HepG2 (cell line): Measurements from ENCODE around the gene BLMH. TPM values are rescaled to one million over a fixed set of nuclear protein-coding genes. Genes with fewer than 3 reads are reported as not detected.

Source experiments
- E2F1 ChIP-seq: sonication (generic); formaldehyde crosslinking; IDR thresholded peaks from 2 replicates; pipeline ENCODE4 v1.5.0; 2020; ENCODE audit warnings: missing genetic modification reagents
- E2F2 ChIP-seq: sonication (generic); formaldehyde crosslinking; IDR thresholded peaks from 2 replicates; pipeline ENCODE4 v1.4.0; 2020; ENCODE audit warnings: missing genetic modification reagents, borderline replicate concordance
- ERF ChIP-seq: IDR thresholded peaks from 2 replicates; pipeline ENCODE4 v1.6.1; 2018; ENCODE audit warnings: missing biosample characterization, missing genetic modification reagents
- GATAD2A ChIP-seq: IDR thresholded peaks from 2 replicates; pipeline ENCODE4 v1.6.1; 2016
- ISL2 ChIP-seq: sonication (generic); formaldehyde crosslinking; IDR thresholded peaks from 2 replicates; pipeline ENCODE4 v1.5.0; 2020; ENCODE audit warnings: missing genetic modification reagents
- KDM2A ChIP-seq: sonication (generic); formaldehyde crosslinking; IDR thresholded peaks from 2 replicates; pipeline ENCODE4 v1.4.0; 2020; ENCODE audit warnings: low read depth, missing genetic modification reagents, borderline replicate concordance
- MED8 ChIP-seq: sonication (generic); formaldehyde crosslinking; IDR thresholded peaks from 2 replicates; pipeline ENCODE4 v1.8.1; 2023; ENCODE audit warnings: mild to moderate bottlenecking, missing genetic modification reagents; ENCODE audit not compliant: insufficient replicate concordance
- MEIS1 ChIP-seq: sonication (generic); formaldehyde crosslinking; IDR thresholded peaks from 2 replicates; pipeline ENCODE4 v1.9.0; 2021; ENCODE audit warnings: mild to moderate bottlenecking, missing genetic modification reagents, moderate library complexity, borderline replicate concordance
- NRL ChIP-seq: sonication (generic); formaldehyde crosslinking; IDR thresholded peaks from 2 replicates; pipeline ENCODE4 v1.5.0; 2020; ENCODE audit warnings: missing genetic modification reagents, mild to moderate bottlenecking, moderate library complexity, borderline replicate concordance
- TARDBP ChIP-seq: sonication (generic); formaldehyde crosslinking; IDR thresholded peaks from 2 replicates; pipeline ENCODE4 v1.8.0; 2022; ENCODE audit warnings: mild to moderate bottlenecking, missing genetic modification reagents
- TOPORS ChIP-seq: sonication (generic); formaldehyde crosslinking; IDR thresholded peaks from 2 replicates; pipeline ENCODE4 v1.8.0; 2023; ENCODE audit warnings: mild to moderate bottlenecking, missing genetic modification reagents
- UBTF ChIP-seq: sonication (generic); formaldehyde crosslinking; IDR thresholded peaks from 2 replicates; pipeline ENCODE4 v1.4.0; 2020; ENCODE audit warnings: mild to moderate bottlenecking, missing genetic modification reagents
- ZHX1 ChIP-seq: sonication (generic); formaldehyde crosslinking; IDR thresholded peaks from 2 replicates; pipeline ENCODE4 v1.8.1; 2022; ENCODE audit warnings: low read depth, mild to moderate bottlenecking, missing genetic modification reagents
- ZKSCAN8 ChIP-seq: IDR thresholded peaks from 2 replicates; pipeline ENCODE4 v1.6.1; 2016; ENCODE audit warnings: borderline replicate concordance, missing genetic modification reagents, missing compliant biosample characterization
- ZNF337 ChIP-seq: sonication (generic); formaldehyde crosslinking; IDR thresholded peaks from 2 replicates; pipeline ENCODE4 v1.5.1; 2020; ENCODE audit warnings: missing genetic modification reagents, low read depth, mild to moderate bottlenecking, borderline replicate concordance
- ZNF629 ChIP-seq: sonication (generic); formaldehyde crosslinking; conservative IDR thresholded peaks from 2 replicates; pipeline ENCODE4 v1.5.0; 2020; ENCODE audit warnings: missing genetic modification reagents
- ZNF644 ChIP-seq: IDR thresholded peaks from 2 replicates; pipeline ENCODE4 v1.6.1; 2016; ENCODE audit warnings: low read depth
- ZNF770 ChIP-seq: sonication (generic); formaldehyde crosslinking; IDR thresholded peaks from 2 replicates; pipeline ENCODE4 v1.5.0; 2020; ENCODE audit warnings: mild to moderate bottlenecking, missing genetic modification reagents
- polyA plus RNA-seq, 8 experiments: library from polyadenylated mRNA; depleted of rRNA in 3 of 8; stranded (reverse) in 7 of 8; unstranded in 1 of 8; fragments of >200 nt; fragmentation: Illumina TruSeq in 4 of 8; extraction: Trizol in 4 of 8; gene quantifications; 2 replicates each; pipeline versions ENCODE4 v1.2.1 to v1.2.3, GENCODE V29; 2011 to 2016; ENCODE audit warnings: low read depth in 4 of 8, missing spikeins in 1 of 8, mixed read lengths in 1 of 8; ENCODE audit not compliant: insufficient read depth in 1 of 8
- total RNA-seq, 5 experiments: library from RNA; depleted of rRNA; stranded (reverse); fragments of >200 nt; fragmentation: Illumina TruSeq; extraction: Trizol; gene quantifications; 2 replicates each; pipeline ENCODE4 v1.2.3, GENCODE V29; 2016; ENCODE audit warnings: low read depth in 1 of 5

Gene BLMH
- total and polyA plus RNA-seq, 2 of the 13 experiments (the other 11 are each of a cell fraction or from before 2014, with no cell fraction given) = 12.1 to 41.0 TPM

- TF ChIP-seq E2F2 (CRISPR knock-in tag) (no peak), ZKSCAN8 (CRISPR knock-in tag) (0 out of 2 replicates have a peak, but pooled peaks have one; percentile 31), ZNF629 (CRISPR knock-in tag) (peak; percentile 27; the same call in 1 of the 2 replicates), TOPORS (peak; percentile 32; the same call in 1 of the 2 replicates), TARDBP (CRISPR knock-in tag) (peak; percentile 45; the same call in 1 of the 2 replicates), NRL (0 out of 2 replicates have a peak, but pooled peaks have one; percentile 24), MED8 (CRISPR knock-in tag) (no peak), KDM2A (CRISPR knock-in tag) (peak; percentile 26; the same call in 1 of the 2 replicates), ZHX1 (CRISPR knock-in tag) (no peak), UBTF (CRISPR knock-in tag) (no peak), ISL2 (0 out of 2 replicates have a peak, but pooled peaks have one; percentile 38), GATAD2A (CRISPR knock-in tag) (peak; percentile 74), ZNF770 (0 out of 2 replicates have a peak, but pooled peaks have one; percentile 29), E2F1 (CRISPR knock-in tag) (no peak), ZNF644 (peak; percentile 90), ZNF337 (0 out of 2 replicates have a peak, but pooled peaks have one; percentile 56), ERF (CRISPR knock-in tag) (peak; percentile 69; the same call in 1 of the 2 replicates), MEIS1 (CRISPR knock-in tag) (peak; percentile 89)
These were observed 45.8 kb upstream of the BLMH start (continued) for GRCh38 chr17:30337393-30337999.
